ENCODE data around the gene SPANXN4. TPM values are rescaled to one million over a fixed set of nuclear protein-coding genes. Genes with fewer than 3 reads are reported as not detected.
A peak's percentile ranks its signal among the peaks of the same experiment; 100 is the strongest.

Gene SPANXN4
- total RNA-seq (2014; rRNA removed; shearing (Covaris generic)) (not detected in 2 replicates), polyA plus RNA-seq (2016; fragmentation: Nextera tagmentation; extraction: Ambion mirVana) (not detected in 2 replicates)
- long read RNA-seq, result 0 reads

- Histone ChIP-seq H3F3A (replicated peaks; ENCODE audit: low read depth) (no peaks in the 10 kb centered on the region), H3K4me2 (no peak within 1 kb of the TSS), H3K9me2 (ENCODE audit: insufficient read depth) (no peaks in the 10 kb centered on the region), H3K4me3 (no peak within 1 kb of the TSS), H3K4me1 (ENCODE audit: insufficient read depth) (no peaks in the 10 kb centered on the region), H4K20me1 (replicated peaks; ENCODE audit: insufficient read depth) (no peaks in the 10 kb centered on the region), H3K27me3 (ENCODE audit: insufficient read depth) (no peaks in the 10 kb centered on the region), H2AFZ (no peak within 1 kb of the TSS), H3K79me2 (replicated peaks; ENCODE audit: insufficient read depth) (no peaks in the 10 kb centered on the region), H3K27ac (ENCODE audit: low read depth) (no peak within 1 kb of the TSS), H3K36me3 (ENCODE audit: insufficient read depth) (no peaks in the 10 kb centered on the region)
- no peak for TF ChIP-seq ETS1 (IDR thresholded peaks at IDR 0.05)
- TF ChIP-seq ZNF331 (CRISPR knock-in tag; IDR thresholded peaks at IDR 0.05; ENCODE audit: low read depth), result no peak
- TF ChIP-seq EZH2 (IDR thresholded peaks at IDR 0.05; ENCODE audit: low read depth, unreplicated experiment), result no peak
- TF ChIP-seq, protein P1, sequence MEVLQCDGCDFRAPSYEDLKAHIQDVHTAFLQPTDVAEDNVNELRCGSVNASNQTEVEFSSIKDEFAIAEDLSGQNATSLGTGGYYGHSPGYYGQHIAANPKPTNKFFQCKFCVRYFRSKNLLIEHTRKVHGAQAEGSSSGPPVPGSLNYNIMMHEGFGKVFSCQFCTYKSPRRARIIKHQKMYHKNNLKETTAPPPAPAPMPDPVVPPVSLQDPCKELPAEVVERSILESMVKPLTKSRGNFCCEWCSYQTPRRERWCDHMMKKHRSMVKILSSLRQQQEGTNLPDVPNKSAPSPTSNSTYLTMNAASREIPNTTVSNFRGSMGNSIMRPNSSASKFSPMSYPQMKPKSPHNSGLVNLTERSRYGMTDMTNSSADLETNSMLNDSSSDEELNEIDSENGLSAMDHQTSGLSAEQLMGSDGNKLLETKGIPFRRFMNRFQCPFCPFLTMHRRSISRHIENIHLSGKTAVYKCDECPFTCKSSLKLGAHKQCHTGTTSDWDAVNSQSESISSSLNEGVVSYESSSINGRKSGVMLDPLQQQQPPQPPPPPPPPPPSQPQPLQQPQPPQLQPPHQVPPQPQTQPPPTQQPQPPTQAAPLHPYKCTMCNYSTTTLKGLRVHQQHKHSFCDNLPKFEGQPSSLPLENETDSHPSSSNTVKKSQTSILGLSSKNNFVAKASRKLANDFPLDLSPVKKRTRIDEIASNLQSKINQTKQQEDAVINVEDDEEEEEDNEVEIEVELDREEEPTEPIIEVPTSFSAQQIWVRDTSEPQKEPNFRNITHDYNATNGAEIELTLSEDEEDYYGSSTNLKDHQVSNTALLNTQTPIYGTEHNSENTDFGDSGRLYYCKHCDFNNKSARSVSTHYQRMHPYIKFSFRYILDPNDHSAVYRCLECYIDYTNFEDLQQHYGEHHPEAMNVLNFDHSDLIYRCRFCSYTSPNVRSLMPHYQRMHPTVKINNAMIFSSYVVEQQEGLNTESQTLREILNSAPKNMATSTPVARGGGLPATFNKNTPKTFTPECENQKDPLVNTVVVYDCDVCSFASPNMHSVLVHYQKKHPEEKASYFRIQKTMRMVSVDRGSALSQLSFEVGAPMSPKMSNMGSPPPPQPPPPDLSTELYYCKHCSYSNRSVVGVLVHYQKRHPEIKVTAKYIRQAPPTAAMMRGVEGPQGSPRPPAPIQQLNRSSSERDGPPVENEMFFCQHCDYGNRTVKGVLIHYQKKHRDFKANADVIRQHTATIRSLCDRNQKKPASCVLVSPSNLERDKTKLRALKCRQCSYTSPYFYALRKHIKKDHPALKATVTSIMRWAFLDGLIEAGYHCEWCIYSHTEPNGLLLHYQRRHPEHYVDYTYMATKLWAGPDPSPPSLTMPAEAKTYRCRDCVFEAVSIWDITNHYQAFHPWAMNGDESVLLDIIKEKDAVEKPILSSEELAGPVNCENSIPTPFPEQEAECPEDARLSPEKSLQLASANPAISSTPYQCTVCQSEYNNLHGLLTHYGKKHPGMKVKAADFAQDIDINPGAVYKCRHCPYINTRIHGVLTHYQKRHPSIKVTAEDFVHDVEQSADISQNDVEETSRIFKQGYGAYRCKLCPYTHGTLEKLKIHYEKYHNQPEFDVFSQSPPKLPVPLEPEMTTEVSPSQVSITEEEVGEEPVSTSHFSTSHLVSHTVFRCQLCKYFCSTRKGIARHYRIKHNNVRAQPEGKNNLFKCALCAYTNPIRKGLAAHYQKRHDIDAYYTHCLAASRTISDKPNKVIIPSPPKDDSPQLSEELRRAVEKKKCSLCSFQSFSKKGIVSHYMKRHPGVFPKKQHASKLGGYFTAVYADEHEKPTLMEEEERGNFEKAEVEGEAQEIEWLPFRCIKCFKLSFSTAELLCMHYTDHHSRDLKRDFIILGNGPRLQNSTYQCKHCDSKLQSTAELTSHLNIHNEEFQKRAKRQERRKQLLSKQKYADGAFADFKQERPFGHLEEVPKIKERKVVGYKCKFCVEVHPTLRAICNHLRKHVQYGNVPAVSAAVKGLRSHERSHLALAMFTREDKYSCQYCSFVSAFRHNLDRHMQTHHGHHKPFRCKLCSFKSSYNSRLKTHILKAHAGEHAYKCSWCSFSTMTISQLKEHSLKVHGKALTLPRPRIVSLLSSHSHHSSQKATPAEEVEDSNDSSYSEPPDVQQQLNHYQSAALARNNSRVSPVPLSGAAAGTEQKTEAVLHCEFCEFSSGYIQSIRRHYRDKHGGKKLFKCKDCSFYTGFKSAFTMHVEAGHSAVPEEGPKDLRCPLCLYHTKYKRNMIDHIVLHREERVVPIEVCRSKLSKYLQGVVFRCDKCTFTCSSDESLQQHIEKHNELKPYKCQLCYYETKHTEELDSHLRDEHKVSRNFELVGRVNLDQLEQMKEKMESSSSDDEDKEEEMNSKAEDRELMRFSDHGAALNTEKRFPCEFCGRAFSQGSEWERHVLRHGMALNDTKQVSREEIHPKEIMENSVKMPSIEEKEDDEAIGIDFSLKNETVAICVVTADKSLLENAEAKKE (CRISPR knock-in tag; IDR thresholded peaks at IDR 0.05), result no peak
- no peak for TF ChIP-seq POLR2AphosphoS5 (IDR thresholded peaks at IDR 0.05; ENCODE audit: low read depth)
- TF ChIP-seq, protein P2, sequence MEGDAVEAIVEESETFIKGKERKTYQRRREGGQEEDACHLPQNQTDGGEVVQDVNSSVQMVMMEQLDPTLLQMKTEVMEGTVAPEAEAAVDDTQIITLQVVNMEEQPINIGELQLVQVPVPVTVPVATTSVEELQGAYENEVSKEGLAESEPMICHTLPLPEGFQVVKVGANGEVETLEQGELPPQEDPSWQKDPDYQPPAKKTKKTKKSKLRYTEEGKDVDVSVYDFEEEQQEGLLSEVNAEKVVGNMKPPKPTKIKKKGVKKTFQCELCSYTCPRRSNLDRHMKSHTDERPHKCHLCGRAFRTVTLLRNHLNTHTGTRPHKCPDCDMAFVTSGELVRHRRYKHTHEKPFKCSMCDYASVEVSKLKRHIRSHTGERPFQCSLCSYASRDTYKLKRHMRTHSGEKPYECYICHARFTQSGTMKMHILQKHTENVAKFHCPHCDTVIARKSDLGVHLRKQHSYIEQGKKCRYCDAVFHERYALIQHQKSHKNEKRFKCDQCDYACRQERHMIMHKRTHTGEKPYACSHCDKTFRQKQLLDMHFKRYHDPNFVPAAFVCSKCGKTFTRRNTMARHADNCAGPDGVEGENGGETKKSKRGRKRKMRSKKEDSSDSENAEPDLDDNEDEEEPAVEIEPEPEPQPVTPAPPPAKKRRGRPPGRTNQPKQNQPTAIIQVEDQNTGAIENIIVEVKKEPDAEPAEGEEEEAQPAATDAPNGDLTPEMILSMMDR (conservative IDR thresholded peaks at IDR 0.05; ENCODE audit: low read depth in 2 of 2), result no peak
- TF ChIP-seq EZH2phosphoT487 (IDR thresholded peaks at IDR 0.05; ENCODE audit: unreplicated experiment), result no peak
- ATAC-seq, result no peak
- Mint-ChIP-seq H3K27me3 (ENCODE audit: insufficient read depth, low read depth, poor library complexity) (peaks cover 2% of the 10 kb centered on the region), H3K27ac (no peak within 1 kb of the TSS), H3K4me1 (no peaks in the 10 kb centered on the region), H3K4me3 (no peak within 1 kb of the TSS), H3K36me3 (ENCODE audit: low read depth) (no peaks in the 10 kb centered on the region), H3K9me3 (no peaks in the 10 kb centered on the region; the same call in 2 of the 3 replicates)
- peak; percentile 17 for DNase-seq (ENCODE audit: low spot score)
Measured at GRCh38 chrX:143025628-143026027, at the start of gene SPANXN4. SPANXN4 (plus strand) TSS chrX:143025928; CDS start chrX:143026015, 87 bp downstream.

Data from GM23338 (cell line).